HG02970 (cell line): Measurements from ENCODE around the gene NPLOC4.

Source experiments
- ATAC-seq: cut with Tn5 transposase; IDR thresholded peaks from one replicate; pipeline ENCODE4 v1.9.1; 2021; ENCODE audit warnings: mild to moderate bottlenecking, moderate library complexity, moderate number of reproducible peaks; ENCODE audit not compliant: unreplicated experiment, low FRiP score

NPLOC4 gene

DNA sequence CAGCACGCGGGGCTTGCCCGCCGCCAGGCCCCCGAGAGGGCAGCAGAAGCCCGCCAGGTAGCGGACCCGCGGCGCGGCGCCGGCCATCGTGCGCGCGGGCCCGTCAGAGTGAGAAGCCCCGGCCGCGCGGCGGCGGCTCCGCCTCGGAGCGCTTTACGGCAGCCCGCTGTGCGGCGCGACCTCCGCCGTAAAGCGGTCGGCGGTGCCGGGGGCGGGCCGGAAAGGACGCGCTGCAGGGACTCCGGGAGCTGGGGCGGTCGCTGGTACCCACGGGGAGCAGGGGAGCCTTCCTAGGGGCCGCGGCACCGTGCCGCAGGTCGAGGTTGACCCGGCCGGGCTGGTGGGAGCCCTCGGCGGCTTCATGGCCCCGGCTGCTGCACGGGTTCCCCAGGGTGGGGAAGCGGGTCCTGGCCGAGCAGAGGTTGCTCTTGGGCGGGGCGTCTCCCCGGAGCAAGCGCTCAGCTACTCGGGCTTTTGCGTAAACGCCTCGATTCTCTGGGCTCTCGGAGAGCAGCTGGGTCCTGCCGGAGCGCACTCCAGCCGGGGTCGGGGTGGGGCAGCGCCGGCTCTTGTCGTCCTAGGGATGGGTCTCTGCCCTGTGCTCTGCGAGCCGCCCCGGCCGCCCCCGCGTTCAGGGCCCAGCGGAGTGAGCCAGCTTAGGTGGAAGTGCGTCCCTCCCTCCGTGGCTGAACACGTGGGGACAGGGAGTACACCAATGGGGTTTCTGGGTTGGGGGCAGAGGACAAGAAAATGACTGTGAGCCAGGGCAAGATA, 84.5 kb downstream of the NPLOC4 start, which contains the start of gene FAAP100:
Gene FAAP100 (minus strand): TSS at position 110 of the 774 bp plus-strand sequence. CDS start 23 bp downstream, at position 87.
- peak; percentile 51 for ATAC-seq

- ATAC-seq, result no peak
These were observed 85.3 kb downstream of the NPLOC4 start for GRCh38 chr17:81551458-81552243.

GRCh38 chr17:81550830-81551457, 86.0 kb downstream of the NPLOC4 start:
- no peak for ATAC-seq

DNA sequence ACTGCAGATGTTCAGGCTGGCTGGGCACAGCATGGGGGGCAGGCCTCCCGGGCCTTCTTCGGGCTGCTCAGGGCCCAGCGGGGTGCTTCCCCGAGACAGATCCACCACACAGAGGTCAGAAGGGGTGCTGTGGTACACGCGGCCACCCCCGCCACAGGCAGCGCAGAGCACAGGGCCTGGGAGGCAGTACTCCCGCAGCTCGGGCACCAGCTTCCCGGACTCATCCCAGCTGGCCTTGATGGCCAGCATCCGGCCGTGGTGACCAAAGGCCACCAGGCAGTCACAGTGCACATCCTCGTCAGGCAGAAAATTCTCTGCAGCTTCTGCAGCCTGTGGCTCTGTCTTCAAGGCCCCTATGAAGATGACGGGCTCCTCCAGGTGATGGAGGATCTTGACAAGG, 86.6 kb downstream of the NPLOC4 start:
- no peak for ATAC-seq

DNA sequence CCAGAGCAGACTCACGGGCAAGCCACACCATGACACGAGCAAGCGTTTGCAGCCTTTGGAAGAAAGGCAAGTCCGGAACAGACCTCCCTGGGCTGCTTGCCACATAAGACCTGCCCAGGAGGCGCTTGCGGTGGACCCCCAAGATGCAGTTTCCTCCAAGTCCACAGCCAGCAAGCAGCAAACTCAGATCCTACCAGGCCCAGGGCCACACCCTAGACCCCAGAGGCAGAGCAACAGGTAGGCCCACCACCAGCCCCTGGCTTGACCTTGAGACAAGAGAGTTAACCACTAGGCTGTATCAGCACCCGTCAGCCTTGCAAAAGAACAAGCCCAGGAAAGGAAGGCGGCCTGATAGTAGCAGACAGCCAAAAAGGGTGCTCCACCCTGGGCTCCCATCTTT, 87.1 kb downstream of the NPLOC4 start:
- ATAC-seq, result no peak

- ATAC-seq, result no peak
These were observed 87.8 kb downstream of the NPLOC4 start for GRCh38 chr17:81549031-81549557.

- ATAC-seq, result no peak
These were observed 89.3 kb downstream of the NPLOC4 start for GRCh38 chr17:81547614-81547982.

- no peak for ATAC-seq
These were observed 89.9 kb downstream of the NPLOC4 start for GRCh38 chr17:81546906-81547613.

- no peak for ATAC-seq
These were observed 91.6 kb downstream of the NPLOC4 start for GRCh38 chr17:81545160-81545949.

DNA sequence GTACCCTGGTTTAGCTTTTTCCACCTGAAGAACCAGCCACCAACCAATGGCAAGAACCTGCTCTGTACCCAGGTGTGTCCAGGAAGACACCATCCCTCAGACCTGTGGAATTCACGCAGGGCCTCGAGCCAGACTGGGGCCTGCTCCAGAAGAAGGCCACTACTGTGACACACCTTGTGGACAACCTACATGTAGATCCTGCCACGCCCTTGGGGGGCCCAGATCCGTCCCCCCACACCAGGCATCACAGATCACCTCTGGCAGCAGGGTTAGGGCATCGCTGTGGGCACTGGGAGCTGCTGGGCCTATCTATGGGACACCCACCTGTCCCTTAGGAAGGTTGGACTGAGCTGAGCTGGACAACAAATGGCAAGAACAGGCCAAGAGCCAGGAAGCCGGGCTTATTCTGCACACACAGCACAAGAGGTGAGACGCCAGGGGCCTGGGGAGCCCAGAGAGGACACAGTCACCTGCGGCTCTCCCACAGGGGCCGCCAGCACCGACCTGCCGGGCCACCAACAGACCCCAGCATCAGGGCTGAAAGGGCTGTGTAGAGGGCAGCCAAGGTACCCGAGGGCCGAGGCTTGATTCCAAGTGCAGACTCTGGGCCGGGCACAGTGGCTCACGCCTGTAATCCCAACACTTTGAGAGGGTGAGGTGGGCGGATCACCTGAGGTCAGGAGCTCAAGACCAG, 92.5 kb downstream of the NPLOC4 start:
- no peak for ATAC-seq

DNA sequence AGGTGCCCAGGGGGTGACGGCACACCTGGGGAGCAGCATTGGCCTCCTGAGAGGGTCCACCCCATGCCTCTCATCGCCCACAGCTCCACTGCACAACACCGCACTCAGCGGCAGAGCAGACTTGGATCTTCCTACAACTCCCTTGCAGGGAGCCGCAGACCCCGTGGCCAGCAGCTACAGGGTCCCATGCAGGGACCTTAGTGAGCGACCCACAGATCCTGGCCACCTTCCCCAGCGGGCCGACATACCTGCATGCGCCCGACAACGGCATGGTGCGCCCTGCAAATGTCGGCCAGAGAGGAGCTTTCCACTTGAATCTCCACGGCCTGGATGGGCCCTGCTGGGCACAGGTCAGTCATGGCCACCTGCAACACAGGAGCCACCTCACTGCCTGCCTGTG, 93.2 kb downstream of the NPLOC4 start:
- ATAC-seq, result no peak

DNA sequence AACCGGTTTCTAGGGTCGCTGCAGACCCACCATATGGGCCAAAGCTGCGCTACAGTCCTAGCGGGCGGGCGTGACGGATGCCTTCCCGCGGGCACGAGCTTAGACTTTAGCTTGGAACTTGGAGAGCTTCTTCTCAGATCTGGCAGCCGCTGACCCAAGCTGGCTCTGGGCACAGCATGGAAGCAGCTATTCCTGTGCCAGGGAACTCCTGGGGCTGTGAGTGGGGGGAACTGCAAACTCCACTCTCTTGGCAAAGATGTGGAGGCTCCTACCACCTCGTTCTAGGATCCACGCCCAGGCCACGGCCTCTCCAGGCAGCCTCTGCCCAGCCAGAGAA, 93.6 kb downstream of the NPLOC4 start:
- ATAC-seq, result no peak

DNA sequence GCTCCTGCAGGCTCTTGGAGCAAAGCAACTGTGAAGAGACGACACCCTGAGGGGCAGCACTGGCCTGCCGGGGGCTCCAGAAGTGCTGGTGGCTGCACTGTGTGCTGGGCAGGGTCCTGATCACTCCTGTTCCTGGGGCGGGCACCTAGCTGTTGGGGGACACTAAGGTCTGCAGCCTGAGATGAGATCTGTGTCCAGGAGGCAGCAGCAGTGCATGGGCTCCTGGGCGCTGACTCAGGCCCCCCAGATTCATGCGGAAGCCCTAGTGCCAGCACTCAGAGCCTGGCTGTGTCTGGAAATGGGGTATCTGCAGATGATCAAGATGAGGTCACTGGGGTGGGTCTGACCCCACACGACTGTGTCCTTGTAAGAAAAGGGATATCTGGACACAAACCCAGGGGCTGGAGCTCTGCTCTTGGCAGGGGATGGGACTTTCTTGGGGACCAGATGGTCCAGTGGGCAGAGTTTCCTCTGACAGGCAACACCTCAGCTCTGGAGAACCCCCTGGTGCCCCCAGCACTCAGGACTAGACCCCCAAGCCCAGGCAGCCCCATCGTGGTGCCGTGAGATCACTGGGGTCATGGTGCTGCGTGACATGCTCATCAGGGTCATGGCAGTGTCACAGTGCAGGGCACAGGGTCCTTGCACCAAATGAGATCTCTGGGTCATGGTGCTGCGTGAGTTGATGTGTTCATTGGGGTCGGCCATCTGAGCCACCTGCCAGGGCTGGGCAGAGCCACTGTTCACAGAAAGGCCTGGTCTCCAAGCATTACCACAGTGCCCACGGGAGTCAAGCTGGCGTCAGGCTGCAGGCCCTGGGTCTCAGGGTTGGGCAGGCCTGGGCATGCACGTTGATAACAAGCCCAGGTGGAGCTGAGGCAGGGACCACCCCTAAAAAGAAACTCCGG, 94.2 kb downstream of the NPLOC4 start:
- no peak for ATAC-seq

DNA sequence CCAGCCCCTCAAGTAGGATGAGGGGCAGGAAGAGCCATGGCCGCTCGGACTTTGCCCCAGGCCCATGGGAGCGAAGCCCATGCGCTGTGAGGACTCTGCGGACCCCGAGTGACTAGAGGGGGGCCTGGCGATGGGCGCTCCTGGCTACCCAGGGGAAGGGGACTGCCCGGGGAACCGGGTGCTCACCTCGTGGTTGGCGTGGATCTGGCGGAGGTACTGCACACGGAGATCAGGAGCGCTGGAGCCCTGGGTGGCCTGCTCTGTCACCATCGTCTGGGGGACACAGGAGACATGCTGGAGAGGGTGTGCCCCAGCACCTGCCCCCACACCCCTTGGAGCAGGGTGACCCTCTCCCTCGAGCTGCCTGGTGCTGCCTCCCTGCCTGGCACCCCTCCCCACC, 95.8 kb downstream of the NPLOC4 start:
- ATAC-seq, result no peak

GRCh38 chr17:81540676-81541027, 96.3 kb downstream of the NPLOC4 start:
- no peak for ATAC-seq

GRCh38 chr17:81539961-81540675, 96.8 kb downstream of the NPLOC4 start:
- ATAC-seq, result no peak

GRCh38 chr17:81539571-81539900, 97.4 kb downstream of the NPLOC4 start:
- ATAC-seq, result no peak
